ENCODE data around the gene ICAM4. TPM values are rescaled to one million over a fixed set of nuclear protein-coding genes. Genes with fewer than 3 reads are reported as not detected.

The ICAM4 gene
- total and polyA plus RNA-seq, 2 of the 13 experiments (the other 11 are each of a cell fraction or from before 2014, with no cell fraction given), result 2.9 to 4.0 TPM

GRCh38 chr19:10238172-10238783 lies 48.5 kb upstream of the ICAM4 start (continued):
- peak; percentile 55 for TF ChIP-seq MNT (IDR thresholded peaks at IDR 0.05)
- TF ChIP-seq ZNF629 (CRISPR knock-in tag; conservative IDR thresholded peaks at IDR 0.05), result peak; percentile 49
- no peak for TF ChIP-seq BRF2 (CRISPR knock-in tag; IDR thresholded peaks at IDR 0.05)
- TF ChIP-seq ZFYVE20 (CRISPR knock-in tag; IDR thresholded peaks at IDR 0.05; ENCODE audit: borderline replicate concordance, low read depth), result no peak
- TF ChIP-seq GTF3A (CRISPR knock-in tag; conservative IDR thresholded peaks at IDR 0.05), result 0 out of 2 replicates have a peak, but pooled peaks have one; percentile 36
- TF ChIP-seq, protein P1, sequence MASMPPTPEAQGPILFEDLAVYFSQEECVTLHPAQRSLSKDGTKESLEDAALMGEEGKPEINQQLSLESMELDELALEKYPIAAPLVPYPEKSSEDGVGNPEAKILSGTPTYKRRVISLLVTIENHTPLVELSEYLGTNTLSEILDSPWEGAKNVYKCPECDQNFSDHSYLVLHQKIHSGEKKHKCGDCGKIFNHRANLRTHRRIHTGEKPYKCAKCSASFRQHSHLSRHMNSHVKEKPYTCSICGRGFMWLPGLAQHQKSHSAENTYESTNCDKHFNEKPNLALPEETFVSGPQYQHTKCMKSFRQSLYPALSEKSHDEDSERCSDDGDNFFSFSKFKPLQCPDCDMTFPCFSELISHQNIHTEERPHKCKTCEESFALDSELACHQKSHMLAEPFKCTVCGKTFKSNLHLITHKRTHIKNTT (CRISPR knock-in tag; IDR thresholded peaks at IDR 0.05), result no peak
- TF ChIP-seq RCOR2 (CRISPR knock-in tag; IDR thresholded peaks at IDR 0.05), result peak; percentile 75
- TF ChIP-seq PHB2 (IDR thresholded peaks at IDR 0.05; ENCODE audit: partially characterized antibody), result no peak
- 0 out of 2 replicates have a peak, but pooled peaks have one; percentile 53 for TF ChIP-seq ZNF703 (CRISPR knock-in tag; IDR thresholded peaks at IDR 0.05; ENCODE audit: borderline replicate concordance)
- TF ChIP-seq E2F2 (CRISPR knock-in tag; IDR thresholded peaks at IDR 0.05; ENCODE audit: borderline replicate concordance), result no peak
- no peak for TF ChIP-seq TEAD2 (CRISPR knock-in tag; IDR thresholded peaks at IDR 0.05)
- TF ChIP-seq TBP (CRISPR knock-in tag; IDR thresholded peaks at IDR 0.05), result no peak
- TF ChIP-seq, protein P2, sequence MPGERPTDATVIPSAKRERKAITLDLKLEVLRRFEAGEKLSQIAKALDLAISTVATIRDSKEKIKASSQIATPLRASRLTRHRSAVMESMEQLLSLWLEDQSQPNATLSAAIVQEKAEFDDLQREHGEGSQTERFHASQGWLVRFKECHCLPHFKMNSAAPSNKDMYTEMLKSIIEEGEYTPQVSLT (CRISPR knock-in tag; IDR thresholded peaks at IDR 0.05; ENCODE audit: borderline replicate concordance, low read depth), result no peak
- TF ChIP-seq RFX5 (IDR thresholded peaks at IDR 0.05; ENCODE audit: low read depth, low read length), result no peak
- no peak for TF ChIP-seq GABPB1 (CRISPR knock-in tag; IDR thresholded peaks at IDR 0.05)
- TF ChIP-seq ZNF740 (CRISPR knock-in tag; IDR thresholded peaks at IDR 0.05), result no peak
- TF ChIP-seq ZNF3 (CRISPR knock-in tag; IDR thresholded peaks at IDR 0.05), result no peak
- TF ChIP-seq RARG (CRISPR knock-in tag; IDR thresholded peaks at IDR 0.05; ENCODE audit: low read depth), result no peak
- TF ChIP-seq CBX2 (IDR thresholded peaks at IDR 0.05; ENCODE audit: low read depth, low read length), result no peak
- no peak for TF ChIP-seq CBX2 (CRISPR knock-in tag; IDR thresholded peaks at IDR 0.05; ENCODE audit: low read depth)
- TF ChIP-seq PAX8 (CRISPR knock-in tag; IDR thresholded peaks at IDR 0.05; ENCODE audit: borderline replicate concordance), result no peak
- TF ChIP-seq ZNF326 (CRISPR knock-in tag; IDR thresholded peaks at IDR 0.05; ENCODE audit: borderline replicate concordance), result no peak
- no peak for TF ChIP-seq ZNF34 (CRISPR knock-in tag; IDR thresholded peaks at IDR 0.05; ENCODE audit: borderline replicate concordance)
- TF ChIP-seq CREM (IDR thresholded peaks at IDR 0.05), result peak; percentile 18; the same call in 1 of the 2 replicates
- no peak for TF ChIP-seq CREM (CRISPR knock-in tag; IDR thresholded peaks at IDR 0.05)
- TF ChIP-seq FOXM1 (CRISPR knock-in tag; IDR thresholded peaks at IDR 0.05), result no peak
- TF ChIP-seq NR1H2 (CRISPR knock-in tag; IDR thresholded peaks at IDR 0.05; ENCODE audit: borderline replicate concordance, low read depth), result no peak
